Measurements from ENCODE around the gene NSUN4. TPM values are rescaled to one million over a fixed set of nuclear protein-coding genes. Genes with fewer than 3 reads are reported as not detected.

Gene NSUN4
- total and polyA plus RNA-seq, 2 of the 13 experiments (the other 11 are each of a cell fraction or from before 2014, with no cell fraction given): 21.5 to 23.5 TPM

GRCh38 chr1:46302641-46303037 lies 38.0 kb upstream of the NSUN4 start (continued):
- TF ChIP-seq MAF1 (CRISPR knock-in tag; IDR thresholded peaks at IDR 0.05; ENCODE audit: borderline replicate concordance) (0 out of 2 replicates have a peak, but pooled peaks have one; percentile 1), ZSCAN22 (CRISPR knock-in tag; IDR thresholded peaks at IDR 0.05) (no peak; the same call in 1 of the 2 replicates), NR3C1 (CRISPR knock-in tag; IDR thresholded peaks at IDR 0.05) (no peak), ZFP37 (CRISPR knock-in tag; IDR thresholded peaks at IDR 0.05; ENCODE audit: borderline replicate concordance) (no peak), KLF12 (CRISPR knock-in tag; IDR thresholded peaks at IDR 0.05; ENCODE audit: borderline replicate concordance) (no peak), ZNF367 (CRISPR knock-in tag; IDR thresholded peaks at IDR 0.05; ENCODE audit: borderline replicate concordance) (peak; percentile 80; the same call in 1 of the 2 replicates), ELF4 (CRISPR knock-in tag; IDR thresholded peaks at IDR 0.05; ENCODE audit: borderline replicate concordance) (no peak), HMG20B (CRISPR knock-in tag; conservative IDR thresholded peaks at IDR 0.05) (no peak), TAF15 (IDR thresholded peaks at IDR 0.05; ENCODE audit: low read depth, low read length, poor library complexity, severe bottlenecking) (peak; percentile 16), SMAD3 (CRISPR knock-in tag; IDR thresholded peaks at IDR 0.05) (no peak), ZNF644 (CRISPR knock-in tag; IDR thresholded peaks at IDR 0.05; ENCODE audit: low read depth) (no peak), SMAD9 (CRISPR knock-in tag; IDR thresholded peaks at IDR 0.05) (0 out of 2 replicates have a peak, but pooled peaks have one; percentile 3), ZFP90 (CRISPR knock-in tag; IDR thresholded peaks at IDR 0.05; ENCODE audit: borderline replicate concordance) (no peak), FOXA3 (CRISPR knock-in tag; IDR thresholded peaks at IDR 0.05) (no peak), ZNF850 (CRISPR knock-in tag; conservative IDR thresholded peaks at IDR 0.05) (no peak), ARID2 (CRISPR knock-in tag; IDR thresholded peaks at IDR 0.05; ENCODE audit: borderline replicate concordance) (no peak), BCL6 (CRISPR knock-in tag; IDR thresholded peaks at IDR 0.05) (0 out of 2 replicates have a peak, but pooled peaks have one; percentile 5), ZNF382 (CRISPR knock-in tag; IDR thresholded peaks at IDR 0.05; ENCODE audit: borderline replicate concordance) (no peak), TFAP4 (IDR thresholded peaks at IDR 0.05; ENCODE audit: borderline replicate concordance, low read depth) (no peak), ZNF20 (CRISPR knock-in tag; IDR thresholded peaks at IDR 0.05) (peak; percentile 76; the same call in 1 of the 2 replicates), TIGD3 (CRISPR knock-in tag; IDR thresholded peaks at IDR 0.05; ENCODE audit: borderline replicate concordance) (0 out of 2 replicates have a peak, but pooled peaks have one; percentile 22), ZNF207 (IDR thresholded peaks at IDR 0.05; ENCODE audit: borderline replicate concordance) (no peak), ZFP36L2 (CRISPR knock-in tag; IDR thresholded peaks at IDR 0.05) (0 out of 2 replicates have a peak, but pooled peaks have one; percentile 30), SYNCRIP (IDR thresholded peaks at IDR 0.05; ENCODE audit: insufficient read depth, low read depth, low read length) (no peak)
- TF ChIP-seq, protein P1, sequence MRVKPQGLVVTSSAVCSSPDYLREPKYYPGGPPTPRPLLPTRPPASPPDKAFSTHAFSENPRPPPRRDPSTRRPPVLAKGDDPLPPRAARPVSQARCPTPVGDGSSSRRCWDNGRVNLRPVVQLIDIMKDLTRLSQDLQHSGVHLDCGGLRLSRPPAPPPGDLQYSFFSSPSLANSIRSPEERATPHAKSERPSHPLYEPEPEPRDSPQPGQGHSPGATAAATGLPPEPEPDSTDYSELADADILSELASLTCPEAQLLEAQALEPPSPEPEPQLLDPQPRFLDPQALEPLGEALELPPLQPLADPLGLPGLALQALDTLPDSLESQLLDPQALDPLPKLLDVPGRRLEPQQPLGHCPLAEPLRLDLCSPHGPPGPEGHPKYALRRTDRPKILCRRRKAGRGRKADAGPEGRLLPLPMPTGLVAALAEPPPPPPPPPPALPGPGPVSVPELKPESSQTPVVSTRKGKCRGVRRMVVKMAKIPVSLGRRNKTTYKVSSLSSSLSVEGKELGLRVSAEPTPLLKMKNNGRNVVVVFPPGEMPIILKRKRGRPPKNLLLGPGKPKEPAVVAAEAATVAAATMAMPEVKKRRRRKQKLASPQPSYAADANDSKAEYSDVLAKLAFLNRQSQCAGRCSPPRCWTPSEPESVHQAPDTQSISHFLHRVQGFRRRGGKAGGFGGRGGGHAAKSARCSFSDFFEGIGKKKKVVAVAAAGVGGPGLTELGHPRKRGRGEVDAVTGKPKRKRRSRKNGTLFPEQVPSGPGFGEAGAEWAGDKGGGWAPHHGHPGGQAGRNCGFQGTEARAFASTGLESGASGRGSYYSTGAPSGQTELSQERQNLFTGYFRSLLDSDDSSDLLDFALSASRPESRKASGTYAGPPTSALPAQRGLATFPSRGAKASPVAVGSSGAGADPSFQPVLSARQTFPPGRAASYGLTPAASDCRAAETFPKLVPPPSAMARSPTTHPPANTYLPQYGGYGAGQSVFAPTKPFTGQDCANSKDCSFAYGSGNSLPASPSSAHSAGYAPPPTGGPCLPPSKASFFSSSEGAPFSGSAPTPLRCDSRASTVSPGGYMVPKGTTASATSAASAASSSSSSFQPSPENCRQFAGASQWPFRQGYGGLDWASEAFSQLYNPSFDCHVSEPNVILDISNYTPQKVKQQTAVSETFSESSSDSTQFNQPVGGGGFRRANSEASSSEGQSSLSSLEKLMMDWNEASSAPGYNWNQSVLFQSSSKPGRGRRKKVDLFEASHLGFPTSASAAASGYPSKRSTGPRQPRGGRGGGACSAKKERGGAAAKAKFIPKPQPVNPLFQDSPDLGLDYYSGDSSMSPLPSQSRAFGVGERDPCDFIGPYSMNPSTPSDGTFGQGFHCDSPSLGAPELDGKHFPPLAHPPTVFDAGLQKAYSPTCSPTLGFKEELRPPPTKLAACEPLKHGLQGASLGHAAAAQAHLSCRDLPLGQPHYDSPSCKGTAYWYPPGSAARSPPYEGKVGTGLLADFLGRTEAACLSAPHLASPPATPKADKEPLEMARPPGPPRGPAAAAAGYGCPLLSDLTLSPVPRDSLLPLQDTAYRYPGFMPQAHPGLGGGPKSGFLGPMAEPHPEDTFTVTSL (CRISPR knock-in tag; IDR thresholded peaks at IDR 0.05; ENCODE audit: borderline replicate concordance): no peak

Measured in HepG2 (cell line).